ENCODE data around the gene PCDHGA1.

PCDHGA1 gene

GRCh38 chr5:141560725-141561483, 230.6 kb downstream of the PCDHGA1 start:
- Histone ChIP-seq H4K20me1 (ENCODE audit: insufficient read depth, low read length) (no peaks in the 10 kb centered on the region), H3K9ac (ENCODE audit: low read length) (no peak overlapping the region), H3K36me3 (replicated peaks; ENCODE audit: low read depth, low read length) (peaks cover 3% of the 10 kb centered on the region), H3K4me3 (ENCODE audit: low read length) (no peak overlapping the region), H3K27me3 (ENCODE audit: low read depth, low read length) (no peaks in the 10 kb centered on the region), H3K79me2 (ENCODE audit: low read length) (no peaks in the 10 kb centered on the region), H3K9me3 (ENCODE audit: insufficient read depth, low read length) (no peaks in the 10 kb centered on the region), H3K4me1 (ENCODE audit: low read length) (peaks cover 13% of the 10 kb centered on the region), H3K27ac (ENCODE audit: low read length) (no peak overlapping the region), H3K4me2 (ENCODE audit: low read length) (no peak overlapping the region), H2AFZ (ENCODE audit: low read depth, low read length) (no peak overlapping the region)
- TF ChIP-seq, protein P1, sequence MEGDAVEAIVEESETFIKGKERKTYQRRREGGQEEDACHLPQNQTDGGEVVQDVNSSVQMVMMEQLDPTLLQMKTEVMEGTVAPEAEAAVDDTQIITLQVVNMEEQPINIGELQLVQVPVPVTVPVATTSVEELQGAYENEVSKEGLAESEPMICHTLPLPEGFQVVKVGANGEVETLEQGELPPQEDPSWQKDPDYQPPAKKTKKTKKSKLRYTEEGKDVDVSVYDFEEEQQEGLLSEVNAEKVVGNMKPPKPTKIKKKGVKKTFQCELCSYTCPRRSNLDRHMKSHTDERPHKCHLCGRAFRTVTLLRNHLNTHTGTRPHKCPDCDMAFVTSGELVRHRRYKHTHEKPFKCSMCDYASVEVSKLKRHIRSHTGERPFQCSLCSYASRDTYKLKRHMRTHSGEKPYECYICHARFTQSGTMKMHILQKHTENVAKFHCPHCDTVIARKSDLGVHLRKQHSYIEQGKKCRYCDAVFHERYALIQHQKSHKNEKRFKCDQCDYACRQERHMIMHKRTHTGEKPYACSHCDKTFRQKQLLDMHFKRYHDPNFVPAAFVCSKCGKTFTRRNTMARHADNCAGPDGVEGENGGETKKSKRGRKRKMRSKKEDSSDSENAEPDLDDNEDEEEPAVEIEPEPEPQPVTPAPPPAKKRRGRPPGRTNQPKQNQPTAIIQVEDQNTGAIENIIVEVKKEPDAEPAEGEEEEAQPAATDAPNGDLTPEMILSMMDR (IDR thresholded peaks at IDR 0.05; ENCODE audit: low read depth, low read length) = no peak
- no peak for TF ChIP-seq EZH2phosphoT487 (IDR thresholded peaks at IDR 0.05; ENCODE audit: low read depth)
